HCT116 (cell line): Measurements from ENCODE around the gene CATSPERB.

Experiments used
- CEBPB ChIP-seq: IDR thresholded peaks from 2 replicates; pipeline ENCODE4 v1.6.1; 2012; ENCODE audit warnings: low read depth
- EGR1 ChIP-seq: IDR thresholded peaks from 2 replicates; pipeline ENCODE4 v1.6.1; 2012; ENCODE audit warnings: low read depth
- EZH2 ChIP-seq: fragments of 200-600 bp; sonication (generic); IDR thresholded peaks from 2 replicates; pipeline ENCODE4 v1.6.1; 2017; ENCODE audit warnings: antibody characterized with exemption, mixed run types
- EZH2phosphoT487 ChIP-seq: fragments of 200-600 bp; IDR thresholded peaks from 2 replicates; pipeline ENCODE4 v1.6.1; 2018; ENCODE audit warnings: antibody characterized with exemption, borderline replicate concordance
- FOSL1 ChIP-seq: IDR thresholded peaks from 2 replicates; pipeline ENCODE4 v1.6.1; 2012; ENCODE audit warnings: low read depth
- POLR2A ChIP-seq: IDR thresholded peaks from 2 replicates; pipeline ENCODE4 v1.7.0; 2011; ENCODE audit warnings: borderline replicate concordance; ENCODE audit not compliant: insufficient read depth, insufficient read length; ENCODE audit errors: extremely low read depth
- POLR2AphosphoS5 ChIP-seq: IDR thresholded peaks from 2 replicates; pipeline ENCODE4 v1.6.1; 2011; ENCODE audit warnings: mild to moderate bottlenecking, low read depth, low read length, moderate library complexity
- YY1 ChIP-seq: IDR thresholded peaks from 2 replicates; pipeline ENCODE4 v1.6.1; 2011; ENCODE audit warnings: low read length, low read depth, moderate library complexity, mild to moderate bottlenecking; ENCODE audit not compliant: insufficient replicate concordance; ENCODE audit errors: extremely low read depth
- ZFX ChIP-seq: fragments of 450-650 bp; IDR thresholded peaks from 2 replicates; pipeline ENCODE4 v1.6.1; 2017
- ZNF274 ChIP-seq: fragments of 200-500 bp; sonication (Bioruptor generic); IDR thresholded peaks from 2 replicates; pipeline ENCODE4 v1.6.1; 2014; ENCODE audit warnings: mild to moderate bottlenecking, low read depth, low read length, inconsistent platforms
- TF ChIP-seq, protein P1 (sequence below), 3 experiments: fragments of 200-600 bp in 1 of 3; sonication (generic) in 1 of 3; IDR thresholded peaks in 2 of 3; conservative IDR thresholded peaks in 1 of 3; 2 replicates each; pipeline ENCODE4 v1.5.1; 2012 to 2017; ENCODE audit warnings: low read depth in 2 of 3, low read length in 2 of 3, antibody characterized with exemption in 1 of 3, borderline replicate concordance in 1 of 3, control low read depth in 1 of 3, mild to moderate bottlenecking in 1 of 3, mixed read lengths in 1 of 3, mixed run types in 1 of 3, moderate library complexity in 1 of 3; ENCODE audit not compliant: insufficient read depth in 1 of 3
- TF ChIP-seq, protein P2 (sequence below): IDR thresholded peaks from 2 replicates; pipeline ENCODE4 v1.6.1; 2012

DNA sequence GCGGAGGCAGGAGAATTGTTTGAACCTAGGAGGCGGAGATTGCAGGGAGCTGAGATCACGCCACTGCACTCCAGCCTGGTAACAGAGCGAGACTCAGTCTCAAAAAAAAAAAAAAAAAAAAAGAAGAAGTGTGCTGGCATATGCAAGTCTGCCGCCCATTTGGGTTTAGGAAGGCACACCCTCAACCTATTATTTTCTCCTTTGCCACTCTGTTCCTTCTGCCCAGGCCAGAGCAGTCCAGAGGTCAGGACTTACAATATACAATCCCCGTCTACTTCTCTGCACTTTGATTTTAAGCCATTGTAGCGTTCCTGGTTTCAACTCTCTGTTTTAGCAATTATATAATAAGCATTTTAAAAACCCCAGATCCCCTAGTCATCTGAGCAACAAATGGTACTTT, 39.8 kb downstream of the CATSPERB start:
- no peak for TF ChIP-seq POLR2A
- no peak for TF ChIP-seq EZH2
- TF ChIP-seq, protein P1, sequence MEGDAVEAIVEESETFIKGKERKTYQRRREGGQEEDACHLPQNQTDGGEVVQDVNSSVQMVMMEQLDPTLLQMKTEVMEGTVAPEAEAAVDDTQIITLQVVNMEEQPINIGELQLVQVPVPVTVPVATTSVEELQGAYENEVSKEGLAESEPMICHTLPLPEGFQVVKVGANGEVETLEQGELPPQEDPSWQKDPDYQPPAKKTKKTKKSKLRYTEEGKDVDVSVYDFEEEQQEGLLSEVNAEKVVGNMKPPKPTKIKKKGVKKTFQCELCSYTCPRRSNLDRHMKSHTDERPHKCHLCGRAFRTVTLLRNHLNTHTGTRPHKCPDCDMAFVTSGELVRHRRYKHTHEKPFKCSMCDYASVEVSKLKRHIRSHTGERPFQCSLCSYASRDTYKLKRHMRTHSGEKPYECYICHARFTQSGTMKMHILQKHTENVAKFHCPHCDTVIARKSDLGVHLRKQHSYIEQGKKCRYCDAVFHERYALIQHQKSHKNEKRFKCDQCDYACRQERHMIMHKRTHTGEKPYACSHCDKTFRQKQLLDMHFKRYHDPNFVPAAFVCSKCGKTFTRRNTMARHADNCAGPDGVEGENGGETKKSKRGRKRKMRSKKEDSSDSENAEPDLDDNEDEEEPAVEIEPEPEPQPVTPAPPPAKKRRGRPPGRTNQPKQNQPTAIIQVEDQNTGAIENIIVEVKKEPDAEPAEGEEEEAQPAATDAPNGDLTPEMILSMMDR (IDR thresholded peaks at IDR 0.05 in 2 of 3, conservative IDR thresholded peaks at IDR 0.05 in 1 of 3; ENCODE audit: borderline replicate concordance in 1 of 3, insufficient read depth in 1 of 3, low read depth in 2 of 3, low read length in 2 of 3) = no peak
- TF ChIP-seq ZNF274 = no peak
- TF ChIP-seq, protein P2, sequence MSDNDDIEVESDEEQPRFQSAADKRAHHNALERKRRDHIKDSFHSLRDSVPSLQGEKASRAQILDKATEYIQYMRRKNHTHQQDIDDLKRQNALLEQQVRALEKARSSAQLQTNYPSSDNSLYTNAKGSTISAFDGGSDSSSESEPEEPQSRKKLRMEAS = no peak
- TF ChIP-seq POLR2AphosphoS5 = no peak
- TF ChIP-seq ZFX = no peak
- no peak for TF ChIP-seq EZH2phosphoT487
- no peak for TF ChIP-seq CEBPB
- TF ChIP-seq FOSL1 = no peak
- TF ChIP-seq YY1 = no peak
- no peak for TF ChIP-seq EGR1
